NT2/D1 (cell line): Measurements from ENCODE around the gene EIF1.

Source experiments
- SUZ12 ChIP-seq: IDR thresholded peaks from 2 replicates; pipeline ENCODE4 v1.6.1; 2011; ENCODE audit not compliant: insufficient read length, insufficient read depth; ENCODE audit errors: extremely low read depth
- YY1 ChIP-seq: IDR thresholded peaks from 2 replicates; pipeline ENCODE4 v1.6.1; 2011; ENCODE audit not compliant: insufficient read length, insufficient read depth
- ZNF274 ChIP-seq: IDR thresholded peaks from 2 replicates; pipeline ENCODE4 v1.6.1; 2011; ENCODE audit warnings: mild to moderate bottlenecking, low read depth, low read length

DNA sequence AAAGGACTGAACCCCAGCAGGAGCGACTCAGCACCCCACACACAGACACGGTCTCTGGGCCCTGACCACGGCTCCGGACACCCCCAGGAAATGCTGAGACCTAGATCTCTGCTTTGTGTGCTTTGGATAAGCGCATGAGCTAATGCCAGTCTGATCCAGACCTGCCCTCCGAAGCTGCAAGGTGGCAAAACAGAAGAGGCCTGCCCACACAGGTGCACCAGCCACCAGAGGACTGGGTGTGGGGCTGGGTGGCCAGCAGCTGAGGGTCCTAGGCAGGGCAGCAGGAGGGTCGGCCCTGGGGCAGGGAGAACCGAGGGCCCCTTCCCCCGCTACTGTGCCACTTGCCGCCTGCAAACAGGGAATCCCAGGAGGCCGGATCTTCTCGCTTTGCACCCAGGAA, 30.7 kb upstream of the EIF1 start:
- no peak for TF ChIP-seq SUZ12
- TF ChIP-seq YY1, result no peak
- TF ChIP-seq ZNF274, result no peak
